Hepatocyte (in vitro differentiated cells): Measurements from ENCODE around the gene HLA-E.

ENCODE experiments used
- EZH2 ChIP-seq: fragments of 200-600 bp; sonication (generic); IDR thresholded peaks from 2 replicates; pipeline ENCODE4 v1.6.1; 2016; ENCODE audit warnings: antibody characterized with exemption, mild to moderate bottlenecking, borderline replicate concordance
- EZH2phosphoT487 ChIP-seq: fragments of 200-600 bp; sonication (generic); IDR thresholded peaks from one replicate; pipeline ENCODE4 v1.6.1; 2018; ENCODE audit warnings: antibody characterized with exemption, mild to moderate bottlenecking, low read depth, moderate library complexity; ENCODE audit not compliant: unreplicated experiment, severe bottlenecking
- TF ChIP-seq, protein P1 (sequence below): fragments of 200-600 bp; sonication (generic); IDR thresholded peaks from 2 replicates; pipeline ENCODE4 v1.5.1; 2016; ENCODE audit warnings: antibody characterized with exemption, mild to moderate bottlenecking; ENCODE audit not compliant: poor library complexity

DNA sequence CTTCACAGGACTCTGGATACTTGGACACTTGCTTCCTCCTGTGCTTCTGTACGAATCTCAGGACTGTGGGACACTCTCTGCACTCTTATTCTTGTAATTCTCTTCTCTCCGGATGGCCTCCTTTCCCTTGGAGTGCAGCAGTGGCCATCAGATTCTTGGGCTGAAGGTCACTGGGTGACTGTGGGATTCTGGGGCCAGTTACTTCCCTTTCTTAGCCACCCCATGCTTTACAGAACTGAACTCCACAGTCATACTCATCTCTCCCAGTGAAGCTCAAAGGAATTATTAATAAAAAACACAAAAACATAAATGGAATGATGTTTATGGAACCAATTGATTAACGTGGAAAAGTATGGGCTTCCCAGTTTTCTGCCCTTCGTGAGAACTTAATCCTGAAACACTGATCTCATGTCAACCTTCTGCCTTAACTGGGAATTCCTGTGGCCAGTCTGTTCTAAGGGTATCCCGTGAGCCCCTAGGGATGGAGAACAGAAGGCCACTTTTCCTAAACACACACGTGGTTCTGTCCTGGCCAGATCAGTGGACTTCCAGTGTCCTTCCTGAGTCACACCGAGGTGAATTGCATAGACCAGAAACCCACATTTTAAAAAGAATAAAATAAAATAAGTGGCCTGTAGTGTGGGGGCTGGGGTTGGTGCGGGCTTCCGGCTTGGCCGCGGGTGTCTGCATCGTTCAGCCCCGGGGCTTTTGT lies 23.6 kb upstream of the HLA-E start:
- TF ChIP-seq, protein P1, sequence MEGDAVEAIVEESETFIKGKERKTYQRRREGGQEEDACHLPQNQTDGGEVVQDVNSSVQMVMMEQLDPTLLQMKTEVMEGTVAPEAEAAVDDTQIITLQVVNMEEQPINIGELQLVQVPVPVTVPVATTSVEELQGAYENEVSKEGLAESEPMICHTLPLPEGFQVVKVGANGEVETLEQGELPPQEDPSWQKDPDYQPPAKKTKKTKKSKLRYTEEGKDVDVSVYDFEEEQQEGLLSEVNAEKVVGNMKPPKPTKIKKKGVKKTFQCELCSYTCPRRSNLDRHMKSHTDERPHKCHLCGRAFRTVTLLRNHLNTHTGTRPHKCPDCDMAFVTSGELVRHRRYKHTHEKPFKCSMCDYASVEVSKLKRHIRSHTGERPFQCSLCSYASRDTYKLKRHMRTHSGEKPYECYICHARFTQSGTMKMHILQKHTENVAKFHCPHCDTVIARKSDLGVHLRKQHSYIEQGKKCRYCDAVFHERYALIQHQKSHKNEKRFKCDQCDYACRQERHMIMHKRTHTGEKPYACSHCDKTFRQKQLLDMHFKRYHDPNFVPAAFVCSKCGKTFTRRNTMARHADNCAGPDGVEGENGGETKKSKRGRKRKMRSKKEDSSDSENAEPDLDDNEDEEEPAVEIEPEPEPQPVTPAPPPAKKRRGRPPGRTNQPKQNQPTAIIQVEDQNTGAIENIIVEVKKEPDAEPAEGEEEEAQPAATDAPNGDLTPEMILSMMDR: no peak
- TF ChIP-seq EZH2phosphoT487 (no peak), EZH2 (no peak)
